GM21528 (cell line): ENCODE data around the gene YPEL5.

Experiments
- ATAC-seq: cut with Tn5 transposase; IDR thresholded peaks from one replicate; pipeline ENCODE4 v1.9.1; 2021; ENCODE audit warnings: mild to moderate bottlenecking, moderate library complexity; ENCODE audit not compliant: unreplicated experiment, low FRiP score

YPEL5 gene

GRCh38 chr2:30162806-30163205 lies 16.0 kb downstream of the YPEL5 start:
- no peak for ATAC-seq

DNA sequence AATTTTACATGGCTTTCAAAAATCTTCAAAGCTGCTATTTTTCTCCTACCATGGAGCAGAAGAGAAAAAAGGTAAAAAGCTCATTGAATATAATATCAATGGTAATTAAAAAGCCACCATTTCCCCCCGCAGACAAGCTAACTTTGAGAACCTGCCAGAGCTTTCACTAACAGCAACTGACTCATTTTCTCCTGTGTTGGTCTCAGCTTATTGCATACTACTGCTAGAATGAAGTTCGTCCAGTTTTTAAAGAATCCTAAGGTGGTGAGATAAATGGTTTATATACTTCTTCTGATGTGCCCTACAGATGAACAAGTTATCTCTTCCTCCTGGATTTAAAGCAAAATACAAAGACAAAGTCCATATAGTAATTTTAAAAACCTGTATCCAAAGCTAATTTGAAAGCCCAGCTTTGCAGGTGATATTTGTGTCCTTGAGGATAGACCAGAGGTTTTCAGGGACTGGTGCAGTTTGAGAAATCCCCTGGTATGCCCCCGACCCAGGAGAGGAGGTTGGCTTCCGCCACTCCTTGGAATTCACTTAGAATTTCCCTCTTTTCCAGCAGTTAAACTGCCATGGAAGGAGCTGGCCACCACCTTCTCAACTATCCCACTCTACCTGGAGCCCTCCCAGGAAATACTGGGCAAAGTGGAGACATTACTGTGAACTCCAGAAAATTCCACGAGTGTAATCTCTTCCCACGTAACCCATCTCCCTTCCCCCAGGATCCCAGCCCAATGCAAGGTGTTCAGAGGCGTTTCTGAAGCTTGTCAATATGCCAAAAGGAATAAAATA lies 17.5 kb downstream of the YPEL5 start:
- ATAC-seq, result no peak

DNA sequence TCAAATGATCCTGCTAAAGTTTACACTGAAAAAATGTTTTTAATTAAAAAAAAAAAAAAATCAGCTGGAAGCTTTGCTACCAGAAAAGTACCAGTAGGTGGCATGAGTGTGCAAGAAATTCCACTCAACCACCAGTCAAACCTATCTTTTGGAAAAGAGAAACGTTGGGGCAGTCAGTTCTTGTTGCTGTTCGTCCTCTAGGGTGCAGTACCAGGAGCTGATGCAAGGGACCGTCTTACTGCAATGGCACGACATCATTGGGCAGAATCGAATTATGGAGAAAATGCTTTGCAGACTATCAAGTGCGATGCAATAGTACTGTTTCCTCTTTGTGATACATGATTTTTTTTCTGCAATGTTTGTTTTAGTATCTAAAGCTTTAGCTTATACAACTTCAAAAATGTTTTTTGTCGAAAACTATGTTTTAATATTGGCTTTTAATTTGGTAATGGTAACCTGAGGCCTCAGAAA lies 18.3 kb downstream of the YPEL5 start:
- ATAC-seq, result peak; percentile 66

DNA sequence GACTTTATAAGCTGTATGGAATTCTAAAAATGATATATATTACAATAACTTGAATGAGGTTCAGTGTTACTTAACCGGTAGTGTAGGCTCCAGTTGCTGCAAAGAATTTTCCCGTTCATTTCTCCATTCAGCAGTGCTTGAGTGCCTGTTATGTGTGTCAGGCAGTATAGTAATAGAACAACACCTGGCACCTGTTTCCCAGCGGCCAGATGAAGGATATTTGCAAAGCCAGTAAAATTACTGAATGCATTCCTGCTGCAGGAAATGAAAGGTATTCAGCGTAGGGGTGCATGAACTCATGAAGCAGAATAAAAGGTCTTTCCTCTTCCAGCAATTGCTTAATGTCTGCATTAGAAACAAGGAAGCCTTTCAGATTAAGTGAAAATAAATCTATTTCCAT lies 18.8 kb downstream of the YPEL5 start:
- no peak for ATAC-seq

- no peak for ATAC-seq
Measured at GRCh38 chr2:30172627-30173026, 25.8 kb downstream of the YPEL5 start.

- no peak for ATAC-seq
Measured at GRCh38 chr2:30177440-30177839, 30.6 kb downstream of the YPEL5 start.

- no peak for ATAC-seq
Measured at GRCh38 chr2:30177956-30178355, 31.1 kb downstream of the YPEL5 start.

DNA sequence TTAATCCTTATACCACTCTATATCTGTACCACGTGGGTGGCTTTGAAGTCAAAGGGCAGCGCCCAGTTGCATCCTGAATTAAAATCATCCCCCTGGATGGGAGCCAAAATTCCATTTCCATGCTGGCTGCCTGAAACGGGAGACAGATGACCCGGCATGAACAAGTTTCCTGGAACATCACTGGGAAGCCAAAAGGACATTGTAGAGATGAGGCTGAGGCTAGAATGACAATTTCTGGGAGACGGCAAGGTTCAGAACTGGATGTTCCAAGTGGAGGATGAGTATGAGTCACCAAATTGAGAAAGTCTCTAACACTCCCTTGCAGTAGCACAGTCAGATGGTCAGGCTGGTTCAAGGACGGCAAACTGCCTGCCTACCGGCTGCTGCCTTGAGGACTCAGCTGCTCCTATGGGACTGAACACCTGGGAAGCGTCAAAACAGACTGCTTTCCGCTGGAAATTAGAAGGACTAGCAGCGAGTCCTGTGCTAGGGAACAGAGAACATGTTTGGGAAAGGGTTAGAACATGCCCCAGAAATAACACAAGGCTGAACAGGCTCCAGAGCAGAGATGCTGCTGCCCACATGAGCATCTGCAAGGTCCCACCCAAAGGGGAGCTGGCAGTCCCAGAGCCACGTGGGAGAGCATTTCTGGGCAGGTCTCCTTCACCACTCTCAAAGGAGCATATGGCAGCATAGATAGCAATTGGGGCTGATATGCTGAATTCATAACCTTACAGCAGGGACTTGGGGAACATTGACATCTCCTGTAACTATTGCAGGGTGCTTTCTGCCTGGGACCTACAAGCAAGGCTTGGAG lies 32.0 kb downstream of the YPEL5 start:
- no peak for ATAC-seq

- ATAC-seq, result no peak
Measured at GRCh38 chr2:30179536-30179935, 32.7 kb downstream of the YPEL5 start.

GRCh38 chr2:30180226-30180625 lies 33.4 kb downstream of the YPEL5 start:
- no peak for ATAC-seq

DNA sequence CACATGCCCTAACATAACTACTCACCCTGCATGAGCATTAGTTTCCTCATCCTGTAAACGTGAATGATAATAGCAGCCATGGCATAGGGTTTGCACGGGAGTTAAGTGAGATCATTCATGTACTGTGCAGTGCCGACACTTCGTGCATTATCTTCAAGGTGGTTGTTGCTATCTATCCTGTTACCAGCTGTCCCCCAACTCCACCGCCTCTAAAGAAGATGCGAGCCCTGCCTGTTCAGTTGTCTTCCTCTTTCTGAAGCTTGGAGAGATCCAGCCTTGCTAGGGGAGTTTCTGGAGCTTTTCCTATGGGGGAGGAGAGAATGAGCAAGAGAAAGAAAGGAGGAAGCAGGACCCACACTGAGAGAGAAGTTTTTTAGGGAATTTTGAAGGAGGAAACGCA lies 34.4 kb downstream of the YPEL5 start:
- ATAC-seq, result no peak

DNA sequence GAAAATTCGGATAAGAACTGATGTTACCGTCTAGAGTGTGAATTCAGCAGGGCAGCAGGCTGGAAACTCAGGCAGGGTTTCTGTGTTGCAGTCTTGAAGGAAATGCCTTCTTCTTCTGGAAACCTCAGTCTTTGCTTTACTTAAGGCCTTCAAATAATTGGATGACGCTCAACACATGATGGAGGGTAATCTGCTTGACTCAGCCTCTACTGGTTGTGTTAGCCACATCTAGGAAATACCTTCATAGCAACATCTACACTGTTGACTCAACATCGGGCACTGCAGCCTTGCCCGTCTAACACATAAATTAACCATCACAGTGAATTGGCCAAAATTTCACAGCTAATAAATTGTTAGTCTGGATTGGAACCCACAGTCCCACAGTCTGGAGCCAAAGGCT lies 37.2 kb downstream of the YPEL5 start:
- no peak for ATAC-seq

DNA sequence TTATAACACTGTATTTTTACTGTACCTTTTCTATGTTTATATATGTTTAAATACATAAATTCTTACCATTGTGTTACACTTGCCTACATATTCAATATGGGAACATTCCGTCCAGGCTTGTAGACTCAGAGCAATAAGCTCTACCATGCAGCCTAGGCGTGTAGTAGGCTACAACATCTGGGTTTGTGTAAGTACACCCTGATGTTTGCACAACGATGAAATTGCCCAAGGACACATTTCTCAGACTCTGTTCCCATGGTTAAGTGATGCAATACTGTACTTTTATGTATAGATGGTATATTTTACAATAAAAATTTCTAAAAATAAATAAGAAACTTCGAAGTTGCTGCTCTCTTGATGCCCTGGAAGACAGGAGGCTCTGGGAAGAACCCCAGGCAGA lies 38.4 kb downstream of the YPEL5 start:
- no peak for ATAC-seq

GRCh38 chr2:30188292-30188691 lies 41.5 kb downstream of the YPEL5 start:
- no peak for ATAC-seq

DNA sequence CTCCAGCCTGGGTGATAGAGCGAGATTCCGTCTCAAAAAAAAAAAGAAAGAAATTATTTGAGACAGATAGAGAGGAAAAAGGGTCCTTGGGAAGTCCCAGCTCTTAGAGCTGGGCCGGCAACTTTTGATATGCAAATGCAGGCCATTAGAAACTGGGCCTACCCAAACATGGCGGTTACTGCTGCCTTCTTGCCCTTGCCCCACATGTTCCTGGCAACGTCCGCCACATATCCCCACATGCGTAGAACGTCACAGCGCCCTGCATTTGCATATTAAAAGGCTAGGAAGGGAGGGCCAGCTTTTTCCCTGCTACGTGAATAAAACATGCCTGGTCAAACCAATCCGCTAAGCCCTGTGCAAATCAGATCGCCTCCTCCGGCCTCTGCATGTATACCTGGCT lies 43.8 kb downstream of the YPEL5 start:
- no peak for ATAC-seq

GRCh38 chr2:30191107-30191506 lies 44.3 kb downstream of the YPEL5 start:
- no peak for ATAC-seq

GRCh38 chr2:30191819-30192271 lies 45.0 kb downstream of the YPEL5 start:
- no peak for ATAC-seq

DNA sequence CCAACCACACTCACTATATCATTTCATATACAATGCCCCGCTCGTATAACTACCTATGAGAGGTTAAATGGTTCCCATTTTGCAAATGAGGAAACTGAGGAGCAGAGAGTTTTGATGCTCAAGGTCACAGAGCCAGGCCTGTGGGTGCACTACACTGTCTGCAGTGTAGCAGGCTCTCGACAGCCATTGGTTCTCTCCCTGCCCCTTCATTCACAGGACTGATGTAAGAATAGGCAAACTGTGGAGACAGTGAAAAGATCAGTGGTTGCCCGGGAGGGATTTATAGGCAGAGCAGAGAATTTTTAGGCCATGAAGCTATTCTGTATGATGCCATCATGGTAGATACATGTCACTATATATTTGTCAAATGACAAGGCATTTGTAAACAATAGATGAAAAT lies 45.5 kb downstream of the YPEL5 start:
- no peak for ATAC-seq

- no peak for ATAC-seq
Measured at GRCh38 chr2:30193104-30193681, 46.4 kb downstream of the YPEL5 start.

- ATAC-seq, result no peak
Measured at GRCh38 chr2:30194421-30194820, 47.6 kb downstream of the YPEL5 start.

- ATAC-seq, result no peak
Measured at GRCh38 chr2:30195016-30195415, 48.2 kb downstream of the YPEL5 start.
